SK-N-SH treated with all-trans-retinoic acid at 6 μM for 48 hours (cell line): ENCODE results near the gene FOXRED1.

ENCODE experiments used
- ATAC-seq: fragments of 200-7000 bp; cut with Tn5 transposase; 3 replicates; pipeline ENCODE4 v1.9.1; 2020; ENCODE audit warnings: mild to moderate bottlenecking, moderate library complexity
- ARNTL ChIP-seq: fragments of 450-650 bp; formaldehyde crosslinking; IDR thresholded peaks from 2 replicates; pipeline ENCODE4 v1.5.0; 2020; ENCODE audit warnings: low read depth, mild to moderate bottlenecking, moderate library complexity, borderline replicate concordance
- BACH2 ChIP-seq: fragments of 250-450 bp; sonication (Bioruptor Pico); IDR thresholded peaks from 2 replicates; pipeline ENCODE4 v1.9.0; 2021; ENCODE audit warnings: mild to moderate bottlenecking, borderline replicate concordance
- CSDC2 ChIP-seq: fragments of 250-450 bp; sonication (Bioruptor Pico); IDR thresholded peaks from 2 replicates; pipeline ENCODE4 v1.5.0; 2020; ENCODE audit warnings: mild to moderate bottlenecking, moderate library complexity
- ESRRG ChIP-seq: fragments of 250-450 bp; sonication (Bioruptor Pico); IDR thresholded peaks from 2 replicates; pipeline ENCODE4 v1.6.1; 2021; ENCODE audit warnings: mild to moderate bottlenecking
- GLIS3 ChIP-seq: fragments of 250-450 bp; sonication (Bioruptor Pico); IDR thresholded peaks from 2 replicates; pipeline ENCODE4 v1.5.0; 2020; ENCODE audit warnings: mild to moderate bottlenecking, moderate library complexity
- ISL1 ChIP-seq: fragments of 250-450 bp; sonication (Bioruptor Pico); IDR thresholded peaks from 2 replicates; pipeline ENCODE4 v2.1.2; 2022; ENCODE audit warnings: mild to moderate bottlenecking, moderate library complexity
- OSR1 ChIP-seq: fragments of 250-450 bp; sonication (Bioruptor Pico); IDR thresholded peaks from 2 replicates; pipeline ENCODE4 v1.8.0; 2022; ENCODE audit warnings: moderate library complexity, mild to moderate bottlenecking, inconsistent platforms
- SNAI2 ChIP-seq: fragments of 250-450 bp; sonication (Bioruptor Pico); IDR thresholded peaks from 2 replicates; pipeline ENCODE4 v1.5.0; 2020; ENCODE audit warnings: mild to moderate bottlenecking, moderate library complexity
- TOX ChIP-seq: fragments of 250-450 bp; sonication (Bioruptor Pico); IDR thresholded peaks from 2 replicates; pipeline ENCODE4 v1.8.0; 2021; ENCODE audit warnings: mild to moderate bottlenecking, moderate library complexity, borderline replicate concordance
- ZC3H10 ChIP-seq: fragments of 250-450 bp; sonication (Bioruptor Pico); IDR thresholded peaks from 2 replicates; pipeline ENCODE4 v1.5.1; 2021; ENCODE audit warnings: mild to moderate bottlenecking, moderate library complexity
- ZFP3 ChIP-seq: fragments of 250-450 bp; sonication (Bioruptor Pico); IDR thresholded peaks from 2 replicates; pipeline ENCODE4 v1.5.0; 2020; ENCODE audit warnings: mild to moderate bottlenecking, moderate library complexity
- ZFP30 ChIP-seq: fragments of 450-650 bp; formaldehyde crosslinking; IDR thresholded peaks from 2 replicates; pipeline ENCODE4 v1.5.0; 2022; ENCODE audit warnings: mild to moderate bottlenecking, moderate library complexity
- ZNF565 ChIP-seq: fragments of 450-650 bp; formaldehyde crosslinking; conservative IDR thresholded peaks from 2 replicates; pipeline ENCODE4 v1.5.0; 2020; ENCODE audit warnings: low read depth, mild to moderate bottlenecking, moderate library complexity
- ZNF70 ChIP-seq: fragments of 450-650 bp; formaldehyde crosslinking; IDR thresholded peaks from 2 replicates; pipeline ENCODE4 v1.5.0; 2020; ENCODE audit warnings: mild to moderate bottlenecking, moderate library complexity
- ZNF8 ChIP-seq: fragments of 450-650 bp; formaldehyde crosslinking; IDR thresholded peaks from 2 replicates; pipeline ENCODE4 v1.5.0; 2020; ENCODE audit warnings: mild to moderate bottlenecking, moderate library complexity
- TF ChIP-seq, protein P1 (sequence below): fragments of 250-450 bp; sonication (Bioruptor Pico); IDR thresholded peaks from 2 replicates; pipeline ENCODE4 v1.5.0; 2020; ENCODE audit warnings: mild to moderate bottlenecking, moderate library complexity
- TF ChIP-seq, protein P2 (sequence below): fragments of 250-450 bp; sonication (Bioruptor Pico); IDR thresholded peaks from 2 replicates; pipeline ENCODE4 v1.8.0; 2021; ENCODE audit warnings: low read depth, mild to moderate bottlenecking, moderate library complexity, borderline replicate concordance
- TF ChIP-seq, protein P3 (sequence below): fragments of 250-450 bp; sonication (Bioruptor Pico); IDR thresholded peaks from 2 replicates; pipeline ENCODE4 v1.5.1; 2021; ENCODE audit warnings: mild to moderate bottlenecking, moderate library complexity

Gene FOXRED1

GRCh38 chr11:126268708-126269579, at the start of gene FOXRED1, which contains the start of gene SRPRA:
TSS of gene FOXRED1 (plus strand) at chr11:126269154. CDS start at chr11:126269207, 53 bp downstream.
TSS of gene SRPRA (minus strand) at chr11:126268895. CDS start at chr11:126268804, 91 bp downstream.
- TF ChIP-seq, protein P1, sequence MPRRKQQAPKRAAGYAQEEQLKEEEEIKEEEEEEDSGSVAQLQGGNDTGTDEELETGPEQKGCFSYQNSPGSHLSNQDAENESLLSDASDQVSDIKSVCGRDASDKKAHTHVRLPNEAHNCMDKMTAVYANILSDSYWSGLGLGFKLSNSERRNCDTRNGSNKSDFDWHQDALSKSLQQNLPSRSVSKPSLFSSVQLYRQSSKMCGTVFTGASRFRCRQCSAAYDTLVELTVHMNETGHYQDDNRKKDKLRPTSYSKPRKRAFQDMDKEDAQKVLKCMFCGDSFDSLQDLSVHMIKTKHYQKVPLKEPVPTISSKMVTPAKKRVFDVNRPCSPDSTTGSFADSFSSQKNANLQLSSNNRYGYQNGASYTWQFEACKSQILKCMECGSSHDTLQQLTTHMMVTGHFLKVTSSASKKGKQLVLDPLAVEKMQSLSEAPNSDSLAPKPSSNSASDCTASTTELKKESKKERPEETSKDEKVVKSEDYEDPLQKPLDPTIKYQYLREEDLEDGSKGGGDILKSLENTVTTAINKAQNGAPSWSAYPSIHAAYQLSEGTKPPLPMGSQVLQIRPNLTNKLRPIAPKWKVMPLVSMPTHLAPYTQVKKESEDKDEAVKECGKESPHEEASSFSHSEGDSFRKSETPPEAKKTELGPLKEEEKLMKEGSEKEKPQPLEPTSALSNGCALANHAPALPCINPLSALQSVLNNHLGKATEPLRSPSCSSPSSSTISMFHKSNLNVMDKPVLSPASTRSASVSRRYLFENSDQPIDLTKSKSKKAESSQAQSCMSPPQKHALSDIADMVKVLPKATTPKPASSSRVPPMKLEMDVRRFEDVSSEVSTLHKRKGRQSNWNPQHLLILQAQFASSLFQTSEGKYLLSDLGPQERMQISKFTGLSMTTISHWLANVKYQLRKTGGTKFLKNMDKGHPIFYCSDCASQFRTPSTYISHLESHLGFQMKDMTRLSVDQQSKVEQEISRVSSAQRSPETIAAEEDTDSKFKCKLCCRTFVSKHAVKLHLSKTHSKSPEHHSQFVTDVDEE (CRISPR knock-in tag) = no peak

DNA sequence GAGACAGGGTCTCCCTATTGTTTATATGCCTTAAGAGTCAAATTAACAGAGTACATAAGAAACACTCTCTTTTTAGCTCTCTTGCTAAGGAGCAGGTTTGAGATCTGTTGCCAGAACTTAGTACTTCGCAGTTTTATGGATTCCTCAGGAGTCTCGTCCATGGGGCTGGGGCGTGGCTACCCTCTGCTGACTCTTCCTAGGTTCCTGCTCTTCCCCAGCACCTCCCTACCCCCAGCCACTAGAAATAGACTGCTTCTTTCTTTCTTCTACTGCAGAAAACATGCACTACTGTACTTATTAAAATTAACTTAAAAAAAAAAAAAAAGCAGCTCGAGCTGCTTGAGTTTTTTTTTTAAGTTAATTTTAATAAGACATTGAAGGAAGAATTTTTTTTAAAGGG, 49.4 kb upstream of the FOXRED1 start:
- ATAC-seq = no peak
- TF ChIP-seq GLIS3 (no peak), TOX (CRISPR knock-in tag) (no peak), ZNF565 (CRISPR knock-in tag) (no peak), ZNF8 (CRISPR knock-in tag) (no peak), ZNF70 (CRISPR knock-in tag) (no peak), OSR1 (no peak)
- TF ChIP-seq, protein P2, sequence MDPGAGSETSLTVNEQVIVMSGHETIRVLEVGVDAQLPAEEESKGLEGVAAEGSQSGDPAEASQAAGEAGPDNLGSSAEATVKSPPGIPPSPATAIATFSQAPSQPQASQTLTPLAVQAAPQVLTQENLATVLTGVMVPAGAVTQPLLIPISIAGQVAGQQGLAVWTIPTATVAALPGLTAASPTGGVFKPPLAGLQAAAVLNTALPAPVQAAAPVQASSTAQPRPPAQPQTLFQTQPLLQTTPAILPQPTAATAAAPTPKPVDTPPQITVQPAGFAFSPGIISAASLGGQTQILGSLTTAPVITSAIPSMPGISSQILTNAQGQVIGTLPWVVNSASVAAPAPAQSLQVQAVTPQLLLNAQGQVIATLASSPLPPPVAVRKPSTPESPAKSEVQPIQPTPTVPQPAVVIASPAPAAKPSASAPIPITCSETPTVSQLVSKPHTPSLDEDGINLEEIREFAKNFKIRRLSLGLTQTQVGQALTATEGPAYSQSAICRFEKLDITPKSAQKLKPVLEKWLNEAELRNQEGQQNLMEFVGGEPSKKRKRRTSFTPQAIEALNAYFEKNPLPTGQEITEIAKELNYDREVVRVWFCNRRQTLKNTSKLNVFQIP = no peak
- TF ChIP-seq, protein P3, sequence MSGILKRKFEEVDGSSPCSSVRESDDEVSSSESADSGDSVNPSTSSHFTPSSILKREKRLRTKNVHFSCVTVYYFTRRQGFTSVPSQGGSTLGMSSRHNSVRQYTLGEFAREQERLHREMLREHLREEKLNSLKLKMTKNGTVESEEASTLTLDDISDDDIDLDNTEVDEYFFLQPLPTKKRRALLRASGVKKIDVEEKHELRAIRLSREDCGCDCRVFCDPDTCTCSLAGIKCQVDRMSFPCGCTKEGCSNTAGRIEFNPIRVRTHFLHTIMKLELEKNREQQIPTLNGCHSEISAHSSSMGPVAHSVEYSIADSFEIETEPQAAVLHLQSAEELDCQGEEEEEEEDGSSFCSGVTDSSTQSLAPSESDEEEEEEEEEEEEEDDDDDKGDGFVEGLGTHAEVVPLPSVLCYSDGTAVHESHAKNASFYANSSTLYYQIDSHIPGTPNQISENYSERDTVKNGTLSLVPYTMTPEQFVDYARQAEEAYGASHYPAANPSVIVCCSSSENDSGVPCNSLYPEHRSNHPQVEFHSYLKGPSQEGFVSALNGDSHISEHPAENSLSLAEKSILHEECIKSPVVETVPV (CRISPR knock-in tag) = no peak

More at GRCh38 chr11:126268708-126269579, at the start of gene FOXRED1, which contains the start of gene SRPRA:
- ATAC-seq = peak; percentile 97

- ATAC-seq = no peak
These were observed 44.2 kb upstream of the FOXRED1 start for GRCh38 chr11:126224647-126225294.

GRCh38 chr11:126225295-126225665, 43.7 kb upstream of the FOXRED1 start:
- TF ChIP-seq ZNF565 (CRISPR knock-in tag) (no peak), ARNTL (no peak), ESRRG (CRISPR knock-in tag) (no peak), BACH2 (CRISPR knock-in tag) (no peak), ZFP3 (no peak), ZC3H10 (CRISPR knock-in tag) (no peak), CSDC2 (no peak), TOX (CRISPR knock-in tag) (no peak), ISL1 (CRISPR knock-in tag) (no peak), ZFP30 (CRISPR knock-in tag) (no peak), SNAI2 (CRISPR knock-in tag) (no peak)
- TF ChIP-seq, protein P2 = no peak
- TF ChIP-seq, all 23 proteins: peak for 0
- ATAC-seq = no peak

More at GRCh38 chr11:126224647-126225294, 44.2 kb upstream of the FOXRED1 start:
- no peak for TF ChIP-seq TOX (CRISPR knock-in tag)
